ENCODE measurements around the gene CBR1.
A peak's percentile ranks its signal among the peaks of the same experiment; 100 is the strongest.

Gene CBR1

DNA sequence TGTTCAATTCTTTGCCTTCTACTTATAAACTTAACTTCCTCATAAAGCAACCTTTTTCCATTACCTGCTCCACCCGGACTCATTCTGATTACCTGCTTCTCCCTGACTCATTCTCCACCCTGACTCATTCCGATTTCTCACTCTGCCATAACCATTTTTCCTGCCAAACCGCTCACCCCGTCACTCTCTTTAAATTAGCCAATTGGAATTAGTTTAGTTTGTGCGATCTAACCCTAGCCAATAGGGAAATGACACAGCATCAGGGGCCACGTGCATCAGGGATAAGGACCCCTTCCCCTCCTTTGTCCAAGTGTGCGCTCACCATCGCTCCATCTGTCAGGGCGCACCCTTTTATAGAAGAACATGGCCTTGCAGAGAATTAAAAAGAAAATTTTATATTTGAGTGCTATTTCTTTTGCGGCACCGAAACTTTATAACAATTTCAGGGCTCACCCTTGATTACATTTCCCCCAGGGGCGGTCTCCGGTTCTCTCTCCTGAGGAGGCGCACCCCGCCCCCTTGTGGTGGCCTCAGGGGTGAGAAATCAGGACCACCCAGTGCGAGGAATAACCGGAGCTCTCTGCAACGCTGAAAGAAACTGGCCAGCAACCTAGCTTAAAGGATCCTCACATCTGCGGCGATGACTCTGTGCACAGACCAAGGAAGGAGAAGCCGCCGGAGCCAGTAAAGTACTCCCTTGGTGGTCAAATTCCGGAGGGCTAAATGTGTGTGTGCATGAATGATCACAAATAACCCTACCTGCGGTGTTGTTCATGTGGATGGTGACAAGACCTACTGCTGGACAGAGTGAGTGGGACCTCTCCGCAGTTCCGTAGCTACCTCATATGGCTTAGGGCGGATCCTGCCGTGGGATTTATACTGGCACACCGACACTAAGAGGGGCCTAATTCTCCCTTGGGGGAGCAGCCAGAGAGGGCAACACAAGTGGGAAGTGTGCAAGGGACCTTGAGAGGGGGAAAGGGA lies 34.8 kb downstream of the CBR1 start:
- Histone ChIP-seq H3K9ac (ENCODE audit: low read length) (no peak overlapping the region), H3K27ac (ENCODE audit: low read depth, low read length) (no peak overlapping the region), H3K4me3 (ENCODE audit: insufficient read depth, low read length, poor library complexity, severe bottlenecking) (no peak overlapping the region), H3K4me2 (ENCODE audit: low read depth, low read length, poor library complexity, severe bottlenecking) (no peak overlapping the region), H2AFZ (ENCODE audit: low read depth, low read length, severe bottlenecking) (no peak overlapping the region), H3K27me3 (ENCODE audit: low read length) (no peaks in the 10 kb centered on the region), H3K79me2 (ENCODE audit: insufficient read depth, low read length) (no peaks in the 10 kb centered on the region), H3K9me2 (replicated peaks; ENCODE audit: insufficient read depth, low read length) (no peaks in the 10 kb centered on the region), H3F3A (ENCODE audit: insufficient read depth) (no peaks in the 10 kb centered on the region), H3K36me3 (ENCODE audit: low read length) (no peaks in the 10 kb centered on the region), H3K9me3 (ENCODE audit: insufficient read depth, low read length) (no peaks in the 10 kb centered on the region), H4K20me1 (ENCODE audit: low read depth, low read length) (no peaks in the 10 kb centered on the region)
- TF ChIP-seq EZH2phosphoT487 (conservative IDR thresholded peaks at IDR 0.05; ENCODE audit: low read length), result no peak
- TF ChIP-seq, protein P1, sequence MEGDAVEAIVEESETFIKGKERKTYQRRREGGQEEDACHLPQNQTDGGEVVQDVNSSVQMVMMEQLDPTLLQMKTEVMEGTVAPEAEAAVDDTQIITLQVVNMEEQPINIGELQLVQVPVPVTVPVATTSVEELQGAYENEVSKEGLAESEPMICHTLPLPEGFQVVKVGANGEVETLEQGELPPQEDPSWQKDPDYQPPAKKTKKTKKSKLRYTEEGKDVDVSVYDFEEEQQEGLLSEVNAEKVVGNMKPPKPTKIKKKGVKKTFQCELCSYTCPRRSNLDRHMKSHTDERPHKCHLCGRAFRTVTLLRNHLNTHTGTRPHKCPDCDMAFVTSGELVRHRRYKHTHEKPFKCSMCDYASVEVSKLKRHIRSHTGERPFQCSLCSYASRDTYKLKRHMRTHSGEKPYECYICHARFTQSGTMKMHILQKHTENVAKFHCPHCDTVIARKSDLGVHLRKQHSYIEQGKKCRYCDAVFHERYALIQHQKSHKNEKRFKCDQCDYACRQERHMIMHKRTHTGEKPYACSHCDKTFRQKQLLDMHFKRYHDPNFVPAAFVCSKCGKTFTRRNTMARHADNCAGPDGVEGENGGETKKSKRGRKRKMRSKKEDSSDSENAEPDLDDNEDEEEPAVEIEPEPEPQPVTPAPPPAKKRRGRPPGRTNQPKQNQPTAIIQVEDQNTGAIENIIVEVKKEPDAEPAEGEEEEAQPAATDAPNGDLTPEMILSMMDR (IDR thresholded peaks at IDR 0.05; ENCODE audit: insufficient read depth, low read length, poor library complexity, severe bottlenecking), result peak; percentile 24

DNA sequence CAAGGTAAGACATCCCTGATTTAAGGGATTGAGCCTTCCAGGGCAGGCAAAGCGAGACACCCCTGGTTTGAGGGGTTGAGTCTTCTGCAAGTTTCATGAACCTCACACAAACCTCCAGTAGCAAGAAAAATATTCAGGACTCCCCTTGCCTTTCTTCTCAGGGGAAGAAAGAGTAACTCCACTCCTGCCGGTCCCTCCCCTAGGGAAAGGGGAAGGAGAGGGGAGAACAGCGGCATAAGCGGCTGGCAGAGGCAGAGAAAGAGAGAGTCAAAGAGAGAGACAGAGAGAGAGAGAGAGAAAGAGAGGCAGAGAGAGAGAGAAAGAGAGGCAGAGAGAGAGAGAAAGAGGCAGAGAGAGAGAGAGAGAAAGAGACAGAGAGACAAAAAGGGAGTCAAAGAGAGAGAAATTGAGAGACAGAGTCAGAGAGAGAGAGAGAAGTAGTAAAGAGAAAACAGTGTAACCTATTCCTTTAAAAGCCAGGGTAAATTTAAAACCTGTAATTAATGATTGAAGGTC lies 35.6 kb downstream of the CBR1 start:
- no peaks in the 10 kb centered on the region for H4K20me1 ChIP-seq (ENCODE audit: low read depth, low read length)
- no peaks in the 10 kb centered on the region for H3K9me3 ChIP-seq (ENCODE audit: insufficient read depth, low read length)
- no peaks in the 10 kb centered on the region for H3K36me3 ChIP-seq (ENCODE audit: low read length)
- H3K27me3 ChIP-seq (ENCODE audit: low read length), result no peaks in the 10 kb centered on the region
- no peaks in the 10 kb centered on the region for H3F3A ChIP-seq (ENCODE audit: insufficient read depth)
- TF ChIP-seq, protein P1 (IDR thresholded peaks at IDR 0.05; ENCODE audit: insufficient read depth, low read length, poor library complexity, severe bottlenecking), result no peak
- TF ChIP-seq EZH2phosphoT487 (conservative IDR thresholded peaks at IDR 0.05; ENCODE audit: low read length), result no peak
- no peak overlapping the region for H3K4me2 ChIP-seq (ENCODE audit: low read depth, low read length, poor library complexity, severe bottlenecking)
- H3K4me3 ChIP-seq (ENCODE audit: insufficient read depth, low read length, poor library complexity, severe bottlenecking), result no peak overlapping the region
- no peak overlapping the region for H3K27ac ChIP-seq (ENCODE audit: low read depth, low read length)
- H3K79me2 ChIP-seq (ENCODE audit: insufficient read depth, low read length), result no peaks in the 10 kb centered on the region
- H2AFZ ChIP-seq (ENCODE audit: low read depth, low read length, severe bottlenecking), result no peak overlapping the region
- no peaks in the 10 kb centered on the region for H3K9me2 ChIP-seq (replicated peaks; ENCODE audit: insufficient read depth, low read length)
- no peak overlapping the region for H3K9ac ChIP-seq (ENCODE audit: low read length)

GRCh38 chr21:36109868-36110267 lies 40.0 kb downstream of the CBR1 start:
- no peak overlapping the region for H3K4me3 ChIP-seq (ENCODE audit: insufficient read depth, low read length, poor library complexity, severe bottlenecking)
- no peaks in the 10 kb centered on the region for H3K79me2 ChIP-seq (ENCODE audit: insufficient read depth, low read length)
- no peaks in the 10 kb centered on the region for H3F3A ChIP-seq (ENCODE audit: insufficient read depth)
- no peaks in the 10 kb centered on the region for H3K36me3 ChIP-seq (ENCODE audit: low read length)
- H3K27me3 ChIP-seq (ENCODE audit: low read length), result no peaks in the 10 kb centered on the region
- H3K4me2 ChIP-seq (ENCODE audit: low read depth, low read length, poor library complexity, severe bottlenecking), result no peak overlapping the region
- no peak overlapping the region for H3K9ac ChIP-seq (ENCODE audit: low read length)
- H2AFZ ChIP-seq (ENCODE audit: low read depth, low read length, severe bottlenecking), result no peak overlapping the region
- TF ChIP-seq, protein P1 (IDR thresholded peaks at IDR 0.05; ENCODE audit: insufficient read depth, low read length, poor library complexity, severe bottlenecking), result no peak
- TF ChIP-seq EZH2phosphoT487 (conservative IDR thresholded peaks at IDR 0.05; ENCODE audit: low read length), result no peak
- H3K27ac ChIP-seq (ENCODE audit: low read depth, low read length), result no peak overlapping the region
- no peaks in the 10 kb centered on the region for H4K20me1 ChIP-seq (ENCODE audit: low read depth, low read length)
- no peaks in the 10 kb centered on the region for H3K9me3 ChIP-seq (ENCODE audit: insufficient read depth, low read length)
- no peaks in the 10 kb centered on the region for H3K9me2 ChIP-seq (replicated peaks; ENCODE audit: insufficient read depth, low read length)

Measured in SU-DHL-6 (cell line).